Lower leg skin (tissue), 4 donors: Measurements from ENCODE around the gene CTSS. TPM values are rescaled to one million over a fixed set of nuclear protein-coding genes. Genes with fewer than 3 reads are reported as not detected.

ENCODE experiments used
- DNase-seq, 2 donors: peaks; one replicate each; pipeline ENCODE4 v3.0.0-alpha.2; 2019; ENCODE audit warnings: low spot score in 2 of 2
- H3K4me3 ChIP-seq: fragments of 200-600 bp; sonication (generic); 2 replicates; pipeline ENCODE4 v1.5.1; 2017; ENCODE audit warnings: mild to moderate bottlenecking, low read depth; ENCODE audit not compliant: poor library complexity, severe bottlenecking
- CTCF ChIP-seq, 3 donors: fragments of 450-650 bp; IDR thresholded peaks; one replicate each; pipeline ENCODE4 v1.5.1; 2016; ENCODE audit warnings: antibody characterized with exemption in 3 of 3, mild to moderate bottlenecking in 3 of 3, moderate library complexity in 2 of 3
- POLR2A ChIP-seq, 2 donors: fragments of 450-650 bp; IDR thresholded peaks; one replicate each; pipeline ENCODE4 v1.6.1; 2016 to 2017; ENCODE audit warnings: antibody characterized with exemption in 2 of 2, mild to moderate bottlenecking in 1 of 2, moderate library complexity in 1 of 2
- WGBS, 2 donors: methylation state at CpG; one replicate each; pipeline ENCODE4 v1.1.5; 2018; 5-methylcytosine and 5-hydroxymethylcytosine counted together
- intact Hi-C: fragments of 100-400 bp; cut with DNase I; formaldehyde crosslinking; loops from one replicate; pipeline ENCODE4 v1.15.0; 2023; ENCODE audit warnings: low total_unique reads
- total RNA-seq, 4 donors: library from RNA; depleted of rRNA; stranded (reverse); fragments of >200 nt; gene quantifications; one replicate each; pipeline ENCODE4 v1.1.0, GENCODE V29; 2016

Gene CTSS
- total RNA-seq, 4 donors from 2014 or later, result 11.4 to 33.4 (median 19.9) TPM

- intact Hi-C loops, result loop anchor here (2.0 kb wide), 1 partner anchor 27 kb away; no protein-coding TSS in a partner anchor
- TF ChIP-seq POLR2A (IDR thresholded peaks at IDR 0.05), result no peak
- TF ChIP-seq CTCF (IDR thresholded peaks at IDR 0.05), result no peak
- DNase-seq, result no peak
- WGBS, 2 donors, result 69 to 71% methylated on average over 1 of the region's 1 CpG
- H3K4me3 ChIP-seq, result no peak overlapping the region
Measured at GRCh38 chr1:150683914-150684313, 81.7 kb downstream of the CTSS start.

Other genes with a start within 250 kb of the CTSS start
- 10 to 100 TPM; 10.1 to 15.9 (median 13.6) TPM for gene ADAMTSL4, start 216.4 kb downstream of the CTSS start, total RNA-seq
- 100 to 1,000 TPM; 282 to 445 (median 360) TPM for gene MCL1, start 186.2 kb downstream of the CTSS start, total RNA-seq
- 100 to 1,000 TPM; 250 to 393 (median 345) TPM for gene ENSA, start 136.2 kb downstream of the CTSS start, total RNA-seq
- 10 to 100 TPM; 18.0 to 24.3 (median 21.5) TPM for gene GOLPH3L, start 68.6 kb downstream of the CTSS start, total RNA-seq
- gene HORMAD1, start 44.9 kb downstream of the CTSS start, total RNA-seq, result 1 to 10 TPM; 1.5 to 7.7 (median 3.2) TPM
- 100 to 1,000 TPM in 2 of 4 donors, 10 to 100 TPM in 2; 73.3 to 205 (median 90.2) TPM for gene CTSK, start 42.5 kb upstream of the CTSS start, total RNA-seq
- gene ARNT, start 110.8 kb upstream of the CTSS start, total RNA-seq, result 10 to 100 TPM; 32.8 to 50.8 (median 45.0) TPM
- not detected for gene CTXND2, start 121.4 kb upstream of the CTSS start, total RNA-seq
- gene SETDB1, start 160.6 kb upstream of the CTSS start, total RNA-seq, result 10 to 100 TPM; 23.5 to 38.1 (median 32.8) TPM
- gene CERS2, start 209.1 kb upstream of the CTSS start, total RNA-seq, result 10 to 100 TPM; 28.8 to 50.1 (median 41.3) TPM
- gene ANXA9, start 216.5 kb upstream of the CTSS start, total RNA-seq, result 100 to 1,000 TPM in 1 of 4 donors, 10 to 100 TPM in 3; 55.1 to 103 (median 82.4) TPM
- gene MINDY1, start 241.1 kb upstream of the CTSS start, total RNA-seq, result 10 to 100 TPM; 28.5 to 36.6 (median 30.8) TPM
- gene PRUNE1, start 242.7 kb upstream of the CTSS start, total RNA-seq, result 10 to 100 TPM; 12.9 to 30.7 (median 22.9) TPM